Measurements from ENCODE around the gene PRKAR2A.
"Not testable (repeated sequence)": the region's sequence is repeated elsewhere in the genome, so short reads cannot be mapped to it uniquely, and the experiment has no call there.

PRKAR2A gene

GRCh38 chr3:48727511-48727910 is 120.2 kb downstream of the PRKAR2A start:
- DNase-seq (ENCODE audit: low read depth) = no peak

GRCh38 chr3:48725185-48725855 is 122.4 kb downstream of the PRKAR2A start:
- DNase-seq (ENCODE audit: low read depth) = not testable (repeated sequence)

GRCh38 chr3:48723725-48724124 is 123.9 kb downstream of the PRKAR2A start:
- no peak for DNase-seq (ENCODE audit: low read depth)

- not testable (repeated sequence) for DNase-seq (ENCODE audit: low read depth)
These were observed 124.4 kb downstream of the PRKAR2A start for GRCh38 chr3:48723293-48723692.

GRCh38 chr3:48716982-48717746 is 130.5 kb downstream of the PRKAR2A start, which contains the start of gene IP6K2:
TSS of gene IP6K2 (minus strand) at chr3:48717221. CDS start at chr3:48695291, 21,930 bp downstream.
- peak; percentile 99 for DNase-seq (ENCODE audit: low read depth)

- DNase-seq (ENCODE audit: low read depth) = no peak
These were observed 131.1 kb downstream of the PRKAR2A start for GRCh38 chr3:48716508-48716981.

GRCh38 chr3:48715174-48715800 is 132.4 kb downstream of the PRKAR2A start:
- no peak for DNase-seq (ENCODE audit: low read depth)

- no peak for DNase-seq (ENCODE audit: low read depth)
These were observed 135.9 kb downstream of the PRKAR2A start for GRCh38 chr3:48711727-48712126.

GRCh38 chr3:48709051-48709461 is 138.6 kb downstream of the PRKAR2A start:
- DNase-seq (ENCODE audit: low read depth) = no peak

GRCh38 chr3:48708481-48708889 is 139.2 kb downstream of the PRKAR2A start:
- DNase-seq (ENCODE audit: low read depth) = no peak

GRCh38 chr3:48707157-48707556 is 140.5 kb downstream of the PRKAR2A start:
- DNase-seq (ENCODE audit: low read depth) = no peak

- DNase-seq (ENCODE audit: low read depth) = no peak
These were observed 145.3 kb downstream of the PRKAR2A start for GRCh38 chr3:48702320-48702920.

GRCh38 chr3:48700731-48701405 is 146.8 kb downstream of the PRKAR2A start:
- no peak for DNase-seq (ENCODE audit: low read depth)

- DNase-seq (ENCODE audit: low read depth) = no peak
These were observed 148.8 kb downstream of the PRKAR2A start for GRCh38 chr3:48698891-48699290.

GRCh38 chr3:48697952-48698351 is 149.7 kb downstream of the PRKAR2A start:
- no peak for DNase-seq (ENCODE audit: low read depth)

- no peak for DNase-seq (ENCODE audit: low read depth)
These were observed 151.1 kb downstream of the PRKAR2A start for GRCh38 chr3:48696601-48697000.
